ENCODE results near the gene C10orf90.

DNA sequence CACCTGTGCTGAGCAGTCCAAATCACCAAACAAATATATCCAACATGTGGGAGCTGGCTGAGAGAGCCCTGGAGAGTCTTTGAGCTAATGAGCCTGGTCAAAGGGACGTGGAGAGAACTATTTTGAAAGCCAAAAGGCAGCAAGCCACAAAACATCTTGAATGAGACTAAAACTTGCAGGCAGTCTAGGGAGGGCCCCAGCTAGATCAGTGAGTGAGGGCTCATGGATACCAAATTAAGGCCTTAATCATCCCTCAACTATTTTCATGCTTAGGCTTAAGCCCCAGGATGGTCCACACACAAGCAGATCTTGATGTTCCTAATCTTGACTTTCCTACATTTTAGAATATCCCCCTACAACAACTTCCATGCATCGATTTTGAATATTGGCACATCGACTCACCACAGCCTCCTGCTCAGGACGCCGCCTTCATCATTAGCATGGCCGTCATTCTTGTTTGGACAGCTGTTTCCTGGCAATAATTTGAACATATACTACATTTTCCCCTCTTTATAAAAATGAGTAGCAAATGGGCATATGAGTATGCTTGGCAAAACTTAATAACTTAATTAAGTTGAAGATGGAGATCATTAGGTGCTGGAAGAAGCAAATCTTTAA is 195.3 kb downstream of the C10orf90 start:
- no peak for TF ChIP-seq CTCF (IDR thresholded peaks at IDR 0.05)
- TF ChIP-seq POLR2A (IDR thresholded peaks at IDR 0.05), result no peak

Measured in Peyer's patch (tissue), 4 donors.